HL-60/S4 (cell line): ENCODE measurements around the gene KRTAP5-5.
"Not testable (repeated sequence)": the region's sequence is repeated elsewhere in the genome, so short reads cannot be mapped to it uniquely, and the experiment has no call there.

Experiments used
- in situ Hi-C: fragments of 300-500 bp; cut with MboI; formaldehyde crosslinking; loops from 2 replicates; pipeline ENCODE4 v1.14.3; 2022; ENCODE audit warnings: low sequenced_read_pairs

KRTAP5-5 gene

GRCh38 chr11:1641096-1641495 lies 11.5 kb downstream of the KRTAP5-5 start:
- in situ Hi-C loops = no loop called here

GRCh38 chr11:1642288-1643145 lies 12.9 kb downstream of the KRTAP5-5 start:
- in situ Hi-C loops = no loop called here

- in situ Hi-C loops = no loop called here
Observed at GRCh38 chr11:1643146-1643690, 13.6 kb downstream of the KRTAP5-5 start.

GRCh38 chr11:1644601-1645356 lies 15.2 kb downstream of the KRTAP5-5 start:
- in situ Hi-C loops = no loop called here

GRCh38 chr11:1645357-1645821 lies 15.8 kb downstream of the KRTAP5-5 start:
- in situ Hi-C loops = no loop called here

GRCh38 chr11:1646540-1646939 lies 17.0 kb downstream of the KRTAP5-5 start:
- in situ Hi-C loops = not testable (repeated sequence)

- in situ Hi-C loops = no loop called here
Observed at GRCh38 chr11:1647901-1648652, 18.5 kb downstream of the KRTAP5-5 start.

GRCh38 chr11:1648653-1649420 lies 19.3 kb downstream of the KRTAP5-5 start:
- in situ Hi-C loops = no loop called here

- in situ Hi-C loops = no loop called here
Observed at GRCh38 chr11:1650034-1650917, 20.7 kb downstream of the KRTAP5-5 start.

- in situ Hi-C loops = no loop called here
Observed at GRCh38 chr11:1650918-1651262, 21.3 kb downstream of the KRTAP5-5 start.

- in situ Hi-C loops = no loop called here
Observed at GRCh38 chr11:1651411-1651980, 21.9 kb downstream of the KRTAP5-5 start.

- in situ Hi-C loops = no loop called here
Observed at GRCh38 chr11:1652026-1652425, 22.5 kb downstream of the KRTAP5-5 start.

- in situ Hi-C loops = no loop called here
Observed at GRCh38 chr11:1652442-1652770, 22.8 kb downstream of the KRTAP5-5 start.

GRCh38 chr11:1652771-1653540 lies 23.4 kb downstream of the KRTAP5-5 start:
- in situ Hi-C loops = no loop called here

- in situ Hi-C loops = no loop called here
Observed at GRCh38 chr11:1653541-1654387, 24.2 kb downstream of the KRTAP5-5 start.

- in situ Hi-C loops = no loop called here
Observed at GRCh38 chr11:1654388-1655167, 25.0 kb downstream of the KRTAP5-5 start.
